Placental epithelial cell (primary cell): ENCODE measurements around the gene LYPD6B. TPM values are rescaled to one million over a fixed set of nuclear protein-coding genes. Genes with fewer than 3 reads are reported as not detected.

Experiments
- total RNA-seq: library from RNA; depleted of rRNA; stranded (reverse); fragments of >200 nt; gene quantifications from 2 replicates; pipeline ENCODE4 v1.2.3, GENCODE V29; 2012

The LYPD6B gene
- 8.0 and 9.4 TPM in 2 replicates for total RNA-seq

GRCh38 chr2:149038442-149039212, at the start of gene LYPD6B:
Gene LYPD6B (plus strand): TSS chr2:149038699. CDS start chr2:149130949, 92,250 bp downstream.

Other genes with a start within 250 kb of the LYPD6B start
- under 0.01 TPM in 1 of 2 replicates, not detected in the other for gene KIF5C, start 163.5 kb upstream of the LYPD6B start, total RNA-seq